Muscle of leg (tissue), 11 donors: ENCODE measurements around the gene KLHL29. TPM values are rescaled to one million over a fixed set of nuclear protein-coding genes. Genes with fewer than 3 reads are reported as not detected.

Source experiments
- DNase-seq: peaks from one replicate; pipeline ENCODE4 v3.0.0; 2013
- H3K27ac ChIP-seq: one replicate; pipeline ENCODE4 v1.5.1; 2013; ENCODE audit warnings: mild to moderate bottlenecking, low read length, control low read depth
- H3K27me3 ChIP-seq: one replicate; pipeline ENCODE4 v1.6.1; 2013; ENCODE audit warnings: low read length; ENCODE audit not compliant: control insufficient read depth, insufficient read depth
- H3K36me3 ChIP-seq: one replicate; pipeline ENCODE4 v1.6.1; 2013; ENCODE audit warnings: low read length; ENCODE audit not compliant: control insufficient read depth, insufficient read depth
- H3K4me1 ChIP-seq: one replicate; pipeline ENCODE4 v1.6.1; 2013; ENCODE audit warnings: low read length; ENCODE audit not compliant: control insufficient read depth, insufficient read depth
- H3K4me3 ChIP-seq: one replicate; pipeline ENCODE4 v1.5.1; 2013; ENCODE audit warnings: low read length, control low read depth
- H3K9me3 ChIP-seq: replicated peaks from 2 replicates; pipeline ENCODE4 v1.6.1; 2013; ENCODE audit warnings: low read depth, low read length; ENCODE audit not compliant: control insufficient read depth
- WGBS: methylation state at CpG from one replicate; pipeline ENCODE4 v1.1.5; 2013; ENCODE audit warnings: missing lambda C conversion rate; ENCODE audit not compliant: insufficient coverage; 5-methylcytosine and 5-hydroxymethylcytosine counted together
- polyA plus RNA-seq, 8 donors: library from polyadenylated mRNA; unstranded; fragments of 120-200 nt; gene quantifications; one replicate each; pipeline versions ENCODE4 v1.2.1 to v1.2.3, GENCODE V29; 2013; ENCODE audit warnings: inconsistent platforms in 1 of 8, low replicate concordance in 1 of 8; ENCODE audit not compliant: insufficient read length in 8 of 8, insufficient read depth in 1 of 8
- total RNA-seq: library from RNA; stranded (reverse); fragments of 120-200 nt; gene quantifications from one replicate; pipeline ENCODE4 v1.2.4, GENCODE V29; 2013

The KLHL29 gene
- total and polyA plus RNA-seq, 9 donors = 4.7 to 9.7 (median 7.3) TPM

DNA sequence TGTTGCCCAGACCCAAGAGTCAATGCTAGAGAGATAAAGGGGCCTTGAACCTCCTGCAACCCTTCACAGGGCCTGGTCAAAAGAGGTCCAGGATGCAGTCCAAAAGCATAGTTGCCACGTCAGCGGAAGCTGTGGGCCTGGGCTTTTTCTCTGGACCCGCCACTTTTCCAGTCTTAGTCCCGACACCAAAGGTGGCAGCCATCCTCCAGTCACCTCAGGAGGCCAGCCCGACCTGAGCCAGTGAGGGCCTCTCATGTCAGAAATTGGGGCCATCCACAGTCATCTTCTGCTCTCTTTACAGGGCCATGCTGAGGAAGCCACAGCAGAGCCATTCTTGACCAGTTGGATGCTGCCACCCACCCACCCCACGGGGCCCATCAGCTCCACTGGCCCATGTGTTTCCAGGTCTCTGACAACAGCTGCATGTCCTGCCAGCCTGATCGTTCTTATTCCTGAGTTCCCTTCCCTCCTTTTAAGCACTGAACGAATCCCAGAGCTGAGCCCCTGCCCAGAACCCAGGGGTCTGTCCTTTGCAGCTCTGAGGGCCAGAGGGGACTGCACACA lies 34.1 kb upstream of the KLHL29 start:
- Histone ChIP-seq H3K27me3 (peaks cover 7% of the 10 kb centered on the region), H3K4me3 (no peak overlapping the region), H3K4me1 (peaks cover 23% of the 10 kb centered on the region), H3K27ac (peak overlapping the region; percentile 65), H3K36me3 (no peaks in the 10 kb centered on the region), H3K9me3 (no peaks in the 10 kb centered on the region)
- peak; percentile 17 for DNase-seq
- 73% methylated on average over 8 of the region's 8 CpGs for WGBS

DNA sequence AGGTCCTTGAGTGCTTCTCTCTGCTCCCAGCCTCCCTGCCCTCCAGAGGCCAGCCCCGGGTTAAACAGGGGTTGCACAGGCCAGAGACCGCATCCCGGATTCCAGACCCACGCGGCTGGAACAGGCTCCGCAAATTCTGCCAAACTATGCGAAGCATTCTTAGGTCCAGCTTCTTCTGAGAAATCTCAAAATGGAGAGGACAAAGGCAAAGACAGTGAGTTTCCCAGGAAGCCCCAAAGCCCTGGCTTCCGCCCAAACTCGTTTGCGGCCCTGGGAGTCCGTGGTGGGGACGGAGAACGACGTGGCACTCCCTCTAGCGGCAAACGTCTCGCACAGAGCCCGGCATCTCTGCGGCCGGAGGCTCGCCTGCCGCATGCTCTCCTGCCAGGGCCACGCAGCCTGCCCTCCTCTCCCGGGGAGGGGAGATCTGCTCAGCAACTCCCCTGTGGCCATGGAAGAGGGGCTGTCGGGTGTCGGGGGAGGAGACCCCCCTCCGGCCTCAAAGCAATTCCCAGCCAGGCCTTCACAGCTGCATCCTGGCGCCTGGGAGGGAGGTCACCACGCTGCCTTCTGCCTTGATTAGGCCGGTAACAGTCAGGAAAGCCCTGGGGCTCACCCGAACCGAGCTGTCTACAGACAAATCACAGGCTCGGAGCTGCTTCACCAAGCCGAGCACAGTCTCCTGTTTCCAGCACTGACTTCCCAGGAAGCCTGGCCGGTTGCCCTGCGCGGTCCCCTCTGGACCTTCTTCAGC lies 33.4 kb upstream of the KLHL29 start:
- 12% methylated on average over 26 of the region's 37 CpGs for WGBS
- Histone ChIP-seq H3K27ac (peak overlapping the region; percentile 65), H3K4me1 (peaks cover 23% of the 10 kb centered on the region), H3K4me3 (no peak overlapping the region), H3K27me3 (peaks cover 7% of the 10 kb centered on the region), H3K36me3 (no peaks in the 10 kb centered on the region), H3K9me3 (no peaks in the 10 kb centered on the region)
- DNase-seq = peak; percentile 96

DNA sequence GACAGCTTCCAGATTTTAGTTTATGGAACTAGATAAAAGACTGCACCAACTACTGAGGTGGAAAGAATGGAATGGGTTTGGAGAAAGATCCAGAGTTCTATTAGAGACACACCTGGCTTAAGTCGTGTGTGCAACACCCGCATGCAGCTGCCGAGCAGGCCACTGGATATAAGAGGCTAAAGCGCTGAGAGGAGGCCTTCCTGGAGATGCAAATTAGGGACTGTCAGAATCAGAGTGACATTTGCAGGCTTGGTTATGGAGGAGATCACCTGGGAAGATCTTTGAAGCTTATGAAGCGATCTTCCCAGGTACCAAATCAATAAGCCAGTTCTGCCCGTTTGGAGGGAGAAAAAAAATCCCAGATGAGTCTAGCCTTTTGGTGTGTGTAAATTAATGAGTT lies 30.4 kb upstream of the KLHL29 start:
- Histone ChIP-seq H3K4me1 (peaks cover 23% of the 10 kb centered on the region), H3K27me3 (peaks cover 7% of the 10 kb centered on the region), H3K9me3 (no peaks in the 10 kb centered on the region), H3K4me3 (no peak overlapping the region), H3K27ac (no peak overlapping the region), H3K36me3 (no peaks in the 10 kb centered on the region)
- WGBS = 90% methylated on average over 4 of the region's 6 CpGs
- no peak for DNase-seq

DNA sequence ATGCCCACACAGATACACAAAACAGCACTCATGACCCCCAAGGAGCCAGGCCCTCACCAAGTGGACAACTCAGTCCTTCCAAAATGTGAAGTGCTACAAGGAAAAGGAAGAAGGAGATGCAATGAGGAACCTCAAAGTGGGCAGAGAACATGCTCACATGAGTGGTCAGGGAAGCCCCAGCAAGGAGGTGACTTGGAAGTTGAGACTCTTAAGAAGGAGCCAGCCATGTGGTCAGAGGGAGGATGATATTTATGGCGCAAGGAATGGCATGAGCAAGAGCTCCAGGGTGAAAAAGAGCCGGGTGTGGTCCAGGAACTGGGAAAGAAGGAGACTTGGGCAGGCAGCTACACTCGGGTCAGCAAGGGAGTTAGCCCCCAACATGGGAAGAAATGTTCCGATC lies 30.0 kb upstream of the KLHL29 start:
- peaks cover 21% of the 10 kb centered on the region for H3K4me1 ChIP-seq
- H3K27me3 ChIP-seq = peaks cover 7% of the 10 kb centered on the region
- H3K9me3 ChIP-seq = no peaks in the 10 kb centered on the region
- H3K27ac ChIP-seq = no peak overlapping the region
- no peak for DNase-seq
- no peak overlapping the region for H3K4me3 ChIP-seq
- H3K36me3 ChIP-seq = no peaks in the 10 kb centered on the region
- 49% methylated on average over 2 of the region's 4 CpGs for WGBS

DNA sequence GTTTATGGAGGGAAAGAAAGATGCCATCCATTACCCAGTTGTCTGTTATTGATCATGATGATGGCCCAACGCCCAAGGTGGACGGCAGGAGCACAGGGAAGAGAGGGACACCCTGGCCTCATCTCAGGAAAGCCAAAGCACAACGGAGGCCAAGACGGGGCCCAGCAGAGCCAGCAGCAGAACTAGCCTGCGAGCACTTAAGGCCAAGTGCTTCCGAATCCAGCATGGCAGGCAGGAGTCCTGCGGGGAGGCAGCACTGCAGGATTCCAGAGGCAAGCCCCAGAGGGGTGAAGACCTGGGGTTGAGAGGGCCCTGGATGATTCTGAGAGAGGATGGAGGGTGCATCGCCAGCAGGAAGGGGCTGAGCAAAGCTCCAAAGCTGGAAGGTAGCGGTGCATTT lies 28.3 kb upstream of the KLHL29 start:
- no peak overlapping the region for H3K27ac ChIP-seq
- peaks cover 5% of the 10 kb centered on the region for H3K27me3 ChIP-seq
- 77% methylated on average over 9 of the region's 9 CpGs for WGBS
- H3K4me1 ChIP-seq = peaks cover 4% of the 10 kb centered on the region
- no peak overlapping the region for H3K4me3 ChIP-seq
- no peaks in the 10 kb centered on the region for H3K36me3 ChIP-seq
- H3K9me3 ChIP-seq = no peaks in the 10 kb centered on the region
- no peak for DNase-seq

DNA sequence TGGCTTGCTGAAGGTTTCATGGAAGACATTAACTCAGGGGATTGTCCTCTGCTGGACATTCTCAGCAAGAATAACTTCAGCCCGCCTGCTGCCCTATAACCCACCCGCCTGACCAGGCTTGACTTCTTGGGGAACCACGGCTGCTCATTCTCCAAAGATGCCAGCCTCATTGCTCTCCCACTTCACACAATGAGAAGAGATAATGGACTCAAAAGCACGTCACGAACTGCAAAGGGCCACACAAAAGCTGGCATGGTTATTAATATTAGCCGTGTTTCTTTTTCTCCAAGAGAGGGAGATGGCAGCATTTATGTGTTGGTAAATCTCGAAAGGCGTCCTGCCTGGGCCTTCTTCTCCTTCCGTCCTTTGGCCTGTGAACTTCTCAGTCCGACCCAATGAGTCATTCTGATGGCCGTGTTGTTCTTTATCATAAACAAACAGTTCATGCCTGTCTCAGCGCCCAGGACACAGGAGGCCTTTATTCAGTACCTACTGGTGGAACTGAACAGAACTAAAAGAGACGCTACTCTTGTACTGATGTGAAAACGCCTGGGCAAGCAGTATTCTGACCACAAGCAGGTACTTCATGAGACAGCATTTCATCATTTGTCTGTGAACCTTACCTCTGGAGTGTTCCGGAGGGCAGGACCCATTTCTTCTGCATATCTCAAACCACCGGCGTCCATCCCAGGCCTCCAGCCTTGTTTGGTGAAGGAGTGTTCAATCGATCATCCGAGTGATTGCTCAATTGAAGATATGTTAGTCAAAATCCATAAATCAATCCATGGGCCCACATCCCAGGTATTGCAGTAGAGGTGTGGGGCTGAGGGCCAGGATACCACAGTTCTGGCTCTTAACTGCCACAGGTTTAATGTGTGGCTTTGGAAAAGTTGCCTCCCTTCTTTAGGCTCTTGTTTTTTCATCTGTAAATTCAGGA lies 25.1 kb upstream of the KLHL29 start:
- Histone ChIP-seq H3K36me3 (no peaks in the 10 kb centered on the region), H3K27me3 (peaks cover 2% of the 10 kb centered on the region), H3K4me1 (peaks cover 2% of the 10 kb centered on the region), H3K27ac (no peak overlapping the region), H3K9me3 (no peaks in the 10 kb centered on the region), H3K4me3 (no peak overlapping the region)
- 84% methylated on average over 11 of the region's 19 CpGs for WGBS
- DNase-seq = no peak

DNA sequence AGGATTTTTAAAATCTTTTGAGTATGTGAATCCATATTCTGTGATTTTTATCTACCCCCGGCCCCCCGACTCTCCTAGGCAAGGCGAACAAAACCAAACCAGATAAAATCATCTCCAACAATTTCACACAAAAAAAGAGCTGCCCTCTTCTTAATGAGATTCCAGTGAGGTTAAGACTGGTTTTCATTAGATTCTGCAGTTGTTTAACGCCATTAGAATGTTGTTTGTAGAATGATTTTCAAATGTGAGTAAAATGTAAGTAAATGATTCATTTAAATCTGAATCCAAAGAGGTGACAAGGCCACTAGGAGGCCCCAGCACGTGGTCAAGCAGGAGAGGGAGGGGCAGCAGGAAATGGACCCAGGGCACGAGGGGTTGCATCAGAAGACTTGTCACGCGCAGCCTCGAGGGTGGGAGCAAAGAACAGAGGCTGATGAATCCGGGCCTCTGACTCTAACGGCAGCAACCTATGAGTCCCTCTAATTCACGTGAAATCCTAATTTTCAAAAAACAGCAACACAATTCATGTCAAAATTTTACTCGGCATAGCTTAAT lies 24.3 kb upstream of the KLHL29 start:
- Histone ChIP-seq H3K4me1 (peaks cover 2% of the 10 kb centered on the region), H3K27me3 (peaks cover 2% of the 10 kb centered on the region), H3K36me3 (no peaks in the 10 kb centered on the region), H3K27ac (no peak overlapping the region), H3K9me3 (no peaks in the 10 kb centered on the region), H3K4me3 (no peak overlapping the region)
- no peak for DNase-seq
- 64% methylated on average over 9 of the region's 13 CpGs for WGBS

DNA sequence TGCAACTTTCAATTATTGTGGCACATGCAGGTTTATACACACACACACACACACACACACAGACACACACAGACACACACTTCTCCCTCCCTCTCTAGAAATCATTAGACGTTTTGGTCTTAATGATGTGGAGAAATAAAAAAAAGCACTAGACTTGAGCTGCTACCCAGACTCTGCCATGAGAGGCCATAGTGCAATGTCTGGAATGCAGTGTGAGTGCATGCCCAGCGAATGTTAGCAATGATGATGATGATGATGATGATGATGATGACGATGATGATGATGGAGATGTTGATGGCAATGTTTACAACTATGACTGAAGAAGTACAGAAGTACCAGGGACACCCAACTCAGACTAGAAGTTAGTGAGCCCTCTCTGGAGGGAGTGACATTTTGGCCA lies 23.8 kb upstream of the KLHL29 start:
- H3K4me1 ChIP-seq = peaks cover 2% of the 10 kb centered on the region
- H3K4me3 ChIP-seq = no peak overlapping the region
- H3K36me3 ChIP-seq = no peaks in the 10 kb centered on the region
- 76% methylated on average over 2 of the region's 3 CpGs for WGBS
- DNase-seq = no peak
- H3K9me3 ChIP-seq = no peaks in the 10 kb centered on the region
- no peak overlapping the region for H3K27ac ChIP-seq
- H3K27me3 ChIP-seq = peaks cover 2% of the 10 kb centered on the region

DNA sequence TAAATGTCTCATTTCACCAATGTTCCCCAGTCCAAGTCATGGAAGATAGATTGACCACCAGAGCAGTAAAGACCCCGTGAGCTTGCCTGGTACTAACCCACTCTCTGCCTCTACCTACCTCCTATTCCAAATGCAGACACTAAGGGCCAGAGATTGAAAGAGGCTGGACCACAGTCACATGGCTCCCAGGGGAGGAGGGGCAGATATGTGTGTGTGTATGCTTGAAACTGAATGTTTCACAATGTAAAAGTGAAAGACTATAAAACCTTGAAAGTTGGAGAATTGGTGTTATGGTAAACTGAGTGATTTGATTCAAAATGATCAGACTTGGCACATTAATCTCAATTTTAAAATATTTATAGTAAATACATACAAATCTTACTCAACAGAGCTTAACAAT lies 21.7 kb upstream of the KLHL29 start:
- Histone ChIP-seq H3K27me3 (peaks cover 6% of the 10 kb centered on the region), H3K4me3 (no peak overlapping the region), H3K36me3 (no peaks in the 10 kb centered on the region), H3K27ac (no peak overlapping the region), H3K9me3 (no peaks in the 10 kb centered on the region), H3K4me1 (peaks cover 2% of the 10 kb centered on the region)
- no peak for DNase-seq
- WGBS = no CpG with 5 or more reads among the region's 1 CpG

DNA sequence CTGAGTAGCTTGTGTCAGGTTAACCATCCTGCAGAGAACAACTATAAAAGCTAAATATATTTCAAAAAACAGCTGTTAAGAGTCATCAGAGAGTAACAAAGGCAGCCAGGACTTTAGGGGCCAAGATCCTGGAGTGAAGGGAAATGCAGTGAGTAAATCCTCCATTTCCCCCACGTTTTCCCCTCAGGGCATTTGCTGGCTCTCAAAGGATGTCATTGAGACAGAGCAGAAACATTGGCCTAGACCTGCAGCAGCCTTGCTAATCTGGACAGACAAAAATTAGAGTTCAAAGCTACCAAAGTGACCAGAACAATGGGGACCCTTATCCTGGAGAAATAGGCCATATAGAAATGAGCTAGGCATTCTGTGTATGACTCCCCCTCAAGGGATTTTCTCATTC lies 21.1 kb upstream of the KLHL29 start:
- Histone ChIP-seq H3K36me3 (no peaks in the 10 kb centered on the region), H3K4me1 (peaks cover 2% of the 10 kb centered on the region), H3K27ac (no peak overlapping the region), H3K4me3 (no peak overlapping the region), H3K27me3 (peaks cover 6% of the 10 kb centered on the region), H3K9me3 (no peaks in the 10 kb centered on the region)
- no CpG with 5 or more reads among the region's 1 CpG for WGBS
- no peak for DNase-seq
